ENCODE results near the gene RPS6KA1.
"Not testable (repeated sequence)": the region's sequence is repeated elsewhere in the genome, so short reads cannot be mapped to it uniquely, and the experiment has no call there.

Gene RPS6KA1

GRCh38 chr1:26593385-26593784 lies 63.8 kb downstream of the RPS6KA1 start:
- H3K27ac ChIP-seq (ENCODE audit: low read depth, low read length, poor library complexity, severe bottlenecking), result no peak overlapping the region
- no peak overlapping the region for H3K4me2 ChIP-seq (ENCODE audit: low read length)
- H3K36me3 ChIP-seq (ENCODE audit: insufficient read depth, low read length), result no peaks in the 10 kb centered on the region
- H3F3A ChIP-seq (ENCODE audit: insufficient read depth, low read length), result no peaks in the 10 kb centered on the region
- H2AFZ ChIP-seq (ENCODE audit: low read length), result no peak overlapping the region
- H3K4me1 ChIP-seq (ENCODE audit: insufficient read depth, low read length, severe bottlenecking), result no peaks in the 10 kb centered on the region
- no peaks in the 10 kb centered on the region for H3K79me2 ChIP-seq (ENCODE audit: insufficient read depth, low read length)
- H3K4me3 ChIP-seq (ENCODE audit: low read depth, low read length, poor library complexity, severe bottlenecking), result no peak overlapping the region
- H4K20me1 ChIP-seq (ENCODE audit: insufficient read depth, low read length), result no peaks in the 10 kb centered on the region
- H3K9me3 ChIP-seq (ENCODE audit: low read length), result no peaks in the 10 kb centered on the region; the same call in 1 of the 2 replicates
- H3K9me2 ChIP-seq (ENCODE audit: low read depth, low read length), result no peaks in the 10 kb centered on the region
- no peak overlapping the region for H3K9ac ChIP-seq (ENCODE audit: low read length)
- no peaks in the 10 kb centered on the region; the same call in 1 of the 2 replicates for H3K27me3 ChIP-seq (ENCODE audit: insufficient read depth, low read length)
- no peak for TF ChIP-seq EZH2 (IDR thresholded peaks at IDR 0.05; ENCODE audit: borderline replicate concordance, low read length)
- no peak for TF ChIP-seq CTCF (IDR thresholded peaks at IDR 0.05; ENCODE audit: low read length)

GRCh38 chr1:26594593-26594992 lies 65.0 kb downstream of the RPS6KA1 start:
- H4K20me1 ChIP-seq (ENCODE audit: insufficient read depth, low read length); H3K4me2 ChIP-seq (ENCODE audit: low read length); H2AFZ ChIP-seq (ENCODE audit: low read length): not testable (repeated sequence)

GRCh38 chr1:26597629-26598039 lies 68.1 kb downstream of the RPS6KA1 start:
- Histone ChIP-seq H3K27me3 (ENCODE audit: insufficient read depth, low read length) (no peaks in the 10 kb centered on the region), H3K79me2 (ENCODE audit: insufficient read depth, low read length) (no peaks in the 10 kb centered on the region), H3K36me3 (ENCODE audit: insufficient read depth, low read length) (no peaks in the 10 kb centered on the region), H3K9ac (ENCODE audit: low read length) (no peak overlapping the region), H3K9me2 (ENCODE audit: low read depth, low read length) (no peaks in the 10 kb centered on the region), H4K20me1 (ENCODE audit: insufficient read depth, low read length) (no peaks in the 10 kb centered on the region), H3K4me3 (ENCODE audit: low read depth, low read length, poor library complexity, severe bottlenecking) (no peak overlapping the region), H3K27ac (ENCODE audit: low read depth, low read length, poor library complexity, severe bottlenecking) (no peak overlapping the region), H3F3A (ENCODE audit: insufficient read depth, low read length) (no peaks in the 10 kb centered on the region), H3K9me3 (ENCODE audit: low read length) (no peaks in the 10 kb centered on the region), H3K4me1 (ENCODE audit: insufficient read depth, low read length, severe bottlenecking) (no peaks in the 10 kb centered on the region), H3K4me2 (ENCODE audit: low read length) (no peak overlapping the region), H2AFZ (ENCODE audit: low read length) (no peak overlapping the region)
- TF ChIP-seq EZH2 (IDR thresholded peaks at IDR 0.05; ENCODE audit: borderline replicate concordance, low read length) (no peak), CTCF (IDR thresholded peaks at IDR 0.05; ENCODE audit: low read length) (peak; percentile 58; the same call in 1 of the 2 replicates)

More at GRCh38 chr1:26594593-26594992, 65.0 kb downstream of the RPS6KA1 start:
- H3K9me2 ChIP-seq (ENCODE audit: low read depth, low read length); H3K27me3 ChIP-seq (ENCODE audit: insufficient read depth, low read length); H3K9me3 ChIP-seq (ENCODE audit: low read length); H3K79me2 ChIP-seq (ENCODE audit: insufficient read depth, low read length); H3K4me1 ChIP-seq (ENCODE audit: insufficient read depth, low read length, severe bottlenecking); H3K27ac ChIP-seq (ENCODE audit: low read depth, low read length, poor library complexity, severe bottlenecking); H3F3A ChIP-seq (ENCODE audit: insufficient read depth, low read length); H3K9ac ChIP-seq (ENCODE audit: low read length); H3K36me3 ChIP-seq (ENCODE audit: insufficient read depth, low read length); H3K4me3 ChIP-seq (ENCODE audit: low read depth, low read length, poor library complexity, severe bottlenecking): not testable (repeated sequence)

- no peak overlapping the region for H3K9ac ChIP-seq (ENCODE audit: low read length)
- no peak overlapping the region for H2AFZ ChIP-seq (ENCODE audit: low read length)
- H3K9me3 ChIP-seq (ENCODE audit: low read length), result no peaks in the 10 kb centered on the region
- no peaks in the 10 kb centered on the region for H4K20me1 ChIP-seq (ENCODE audit: insufficient read depth, low read length)
- no peaks in the 10 kb centered on the region for H3K27me3 ChIP-seq (ENCODE audit: insufficient read depth, low read length)
- no peak overlapping the region for H3K4me3 ChIP-seq (ENCODE audit: low read depth, low read length, poor library complexity, severe bottlenecking)
- no peak overlapping the region for H3K27ac ChIP-seq (ENCODE audit: low read depth, low read length, poor library complexity, severe bottlenecking)
- H3K9me2 ChIP-seq (ENCODE audit: low read depth, low read length), result no peaks in the 10 kb centered on the region
- H3K36me3 ChIP-seq (ENCODE audit: insufficient read depth, low read length), result no peaks in the 10 kb centered on the region
- no peak for TF ChIP-seq EZH2 (IDR thresholded peaks at IDR 0.05; ENCODE audit: borderline replicate concordance, low read length)
- no peak for TF ChIP-seq CTCF (IDR thresholded peaks at IDR 0.05; ENCODE audit: low read length)
- no peaks in the 10 kb centered on the region for H3K4me1 ChIP-seq (ENCODE audit: insufficient read depth, low read length, severe bottlenecking)
- no peaks in the 10 kb centered on the region for H3F3A ChIP-seq (ENCODE audit: insufficient read depth, low read length)
- no peaks in the 10 kb centered on the region for H3K79me2 ChIP-seq (ENCODE audit: insufficient read depth, low read length)
- H3K4me2 ChIP-seq (ENCODE audit: low read length), result no peak overlapping the region
These were observed 69.3 kb downstream of the RPS6KA1 start for GRCh38 chr1:26598890-26599289.

Data from OCI-LY1 (cell line).